CD4-positive, alpha-beta T cell treated with Interleukin-17A for 4 hours (primary cell): ENCODE data around the gene ABHD8.
"Not testable (repeated sequence)": the region's sequence is repeated elsewhere in the genome, so short reads cannot be mapped to it uniquely, and the experiment has no call there.

Source experiments
- DNase-seq: peaks from one replicate; pipeline ENCODE4 v3.0.0-alpha.2; 2020; ENCODE audit warnings: mixed read lengths

ABHD8 gene

DNA sequence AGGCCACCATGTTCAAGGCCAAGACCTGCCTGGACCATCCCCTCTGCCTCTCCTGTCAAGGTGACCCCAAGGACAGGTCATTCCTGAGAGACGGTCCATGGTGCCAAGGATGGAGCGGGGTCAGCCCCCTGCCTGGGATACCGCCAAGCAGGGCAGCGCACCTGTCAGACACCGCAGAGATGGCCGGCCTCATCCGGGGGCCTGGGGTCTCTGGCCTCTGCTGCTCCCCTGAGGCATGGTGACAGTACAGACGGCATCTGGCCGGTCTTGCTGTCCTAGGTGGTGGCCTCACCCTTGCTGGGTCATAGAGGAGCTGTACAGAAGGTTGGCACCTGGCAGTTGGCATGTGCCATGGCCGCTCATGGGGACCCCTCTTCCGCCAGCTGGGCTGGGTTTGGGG is 17.2 kb upstream of the ABHD8 start:
- no peak for DNase-seq

DNA sequence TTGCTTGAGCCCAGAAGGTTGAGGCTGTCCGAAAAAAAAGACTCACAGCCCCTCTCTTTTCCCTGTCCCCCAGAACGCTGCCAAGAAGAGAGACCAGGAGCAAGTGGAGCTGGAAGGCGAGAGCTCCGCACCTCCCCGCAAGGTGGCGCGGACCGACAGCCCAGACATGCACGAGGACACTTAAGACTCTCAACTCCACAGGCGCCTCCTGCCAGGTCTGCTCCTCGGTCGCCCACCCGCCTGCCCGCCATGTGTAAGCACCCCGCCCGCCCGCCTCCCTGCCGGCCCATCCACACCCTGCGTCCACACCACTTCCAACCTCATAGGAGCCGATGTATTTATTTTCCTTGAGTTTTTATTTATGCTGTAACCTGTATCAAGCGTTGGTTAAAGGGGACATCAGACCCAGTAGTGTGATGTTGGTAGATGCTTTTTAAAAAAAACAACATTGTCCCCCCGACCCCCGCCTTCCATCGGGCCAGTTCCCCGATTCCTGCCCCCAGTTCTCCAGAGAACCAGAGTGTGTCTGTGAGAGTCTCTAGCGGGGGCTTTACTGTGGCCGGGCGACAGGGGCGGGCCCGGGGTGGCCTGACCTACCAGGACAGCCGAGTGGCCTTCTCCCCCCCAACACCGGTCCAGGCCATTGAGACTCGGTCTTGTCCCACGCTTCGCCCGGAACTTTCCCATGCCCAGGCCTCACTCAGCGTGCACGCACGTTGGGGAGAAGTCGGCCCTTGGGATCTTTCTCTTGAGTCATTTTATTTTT is 16.4 kb upstream of the ABHD8 start:
- no peak for DNase-seq

DNA sequence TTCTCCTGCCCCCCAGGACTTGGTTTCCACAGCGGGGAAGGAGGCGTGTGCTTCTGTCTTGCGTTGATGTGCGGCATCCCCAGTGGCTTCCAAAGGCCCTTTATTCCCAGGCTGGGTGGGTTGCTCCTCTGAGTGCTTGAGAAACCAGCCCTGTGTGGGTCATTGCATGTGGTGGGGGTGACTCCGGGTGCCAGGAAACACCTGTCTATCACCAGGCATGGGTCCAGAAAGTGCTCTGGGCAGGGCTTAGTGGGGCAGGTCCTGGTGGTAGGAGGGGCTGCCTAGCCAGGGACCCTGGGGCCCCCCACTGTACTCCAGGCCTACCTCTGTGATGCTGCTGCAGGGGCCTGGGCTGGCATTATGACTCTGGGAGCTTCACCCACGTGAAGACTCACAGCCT is 15.7 kb upstream of the ABHD8 start:
- DNase-seq: no peak

DNA sequence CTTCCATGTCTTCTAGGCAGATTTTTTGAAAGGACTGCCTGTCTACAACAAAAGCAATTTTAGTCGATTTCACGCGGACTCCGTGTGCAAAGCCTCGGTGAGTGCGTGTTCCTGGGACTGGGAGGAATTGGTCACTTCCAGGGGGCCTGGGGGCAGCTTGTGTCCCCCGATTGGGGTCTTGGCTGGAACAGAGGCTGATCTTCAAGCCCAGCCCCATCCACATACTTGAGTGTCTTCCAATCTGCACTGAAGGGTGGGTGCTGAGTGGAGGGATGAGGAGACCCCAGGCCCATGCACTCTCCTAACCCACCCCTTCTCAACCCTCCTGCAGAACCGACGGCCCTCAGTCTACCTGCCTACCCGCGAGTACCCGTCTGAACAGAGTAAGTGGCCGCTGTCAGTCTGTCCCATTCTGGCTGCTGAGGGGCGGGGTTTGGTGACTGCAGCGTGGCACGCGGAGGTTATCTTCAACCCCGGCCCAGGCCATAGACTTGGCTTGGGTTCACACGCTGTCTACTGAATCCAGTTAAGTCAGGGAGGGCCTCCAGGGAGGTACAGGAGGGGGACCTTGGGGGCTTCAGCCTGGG is 10.9 kb upstream of the ABHD8 start:
- no peak for DNase-seq

DNA sequence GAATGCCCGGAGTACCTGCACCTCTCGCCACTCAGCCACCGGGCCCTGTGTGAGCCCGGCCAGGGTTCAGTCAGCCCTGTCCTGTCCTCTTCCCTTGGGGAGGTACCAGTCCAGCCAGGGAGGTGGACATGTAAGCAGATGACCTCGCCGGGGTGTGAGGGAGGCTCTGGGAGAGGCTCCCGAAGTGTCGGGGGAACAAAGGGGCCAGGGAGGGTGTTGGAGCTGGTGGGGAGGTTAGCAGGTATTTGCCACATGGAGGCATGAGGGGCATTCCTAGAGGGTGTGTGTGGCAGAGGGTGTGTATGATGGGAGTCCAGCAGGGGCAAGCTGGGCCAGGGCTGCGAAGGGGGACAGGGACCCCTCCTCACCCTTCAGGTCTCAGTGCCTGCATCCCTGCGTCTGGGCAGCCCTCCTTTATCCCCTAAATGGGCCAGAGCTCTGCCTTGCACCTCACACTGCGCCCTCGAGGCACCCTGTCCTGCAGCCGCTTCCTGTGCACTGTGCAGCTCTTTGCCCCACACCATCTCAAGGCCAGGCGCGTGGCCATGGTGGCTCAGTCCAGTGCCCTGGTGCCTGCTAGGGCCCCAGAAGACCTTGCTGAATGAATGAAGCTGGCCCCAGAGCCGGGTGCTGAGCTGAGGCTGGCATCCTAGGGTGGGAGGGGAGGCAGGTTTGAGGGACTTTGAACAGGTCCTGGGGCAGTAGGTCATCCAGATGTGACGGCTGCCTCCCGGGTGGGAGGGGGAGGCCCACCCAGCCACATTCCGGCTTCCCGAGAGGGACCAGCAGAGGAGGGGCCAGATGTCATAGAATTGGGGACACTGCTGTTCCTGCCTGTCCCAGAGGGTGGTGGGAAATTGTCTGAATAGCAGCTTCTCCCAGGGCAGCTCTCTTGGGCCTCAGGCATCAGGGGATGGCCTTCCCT is 9.2 kb upstream of the ABHD8 start:
- no peak for DNase-seq

DNA sequence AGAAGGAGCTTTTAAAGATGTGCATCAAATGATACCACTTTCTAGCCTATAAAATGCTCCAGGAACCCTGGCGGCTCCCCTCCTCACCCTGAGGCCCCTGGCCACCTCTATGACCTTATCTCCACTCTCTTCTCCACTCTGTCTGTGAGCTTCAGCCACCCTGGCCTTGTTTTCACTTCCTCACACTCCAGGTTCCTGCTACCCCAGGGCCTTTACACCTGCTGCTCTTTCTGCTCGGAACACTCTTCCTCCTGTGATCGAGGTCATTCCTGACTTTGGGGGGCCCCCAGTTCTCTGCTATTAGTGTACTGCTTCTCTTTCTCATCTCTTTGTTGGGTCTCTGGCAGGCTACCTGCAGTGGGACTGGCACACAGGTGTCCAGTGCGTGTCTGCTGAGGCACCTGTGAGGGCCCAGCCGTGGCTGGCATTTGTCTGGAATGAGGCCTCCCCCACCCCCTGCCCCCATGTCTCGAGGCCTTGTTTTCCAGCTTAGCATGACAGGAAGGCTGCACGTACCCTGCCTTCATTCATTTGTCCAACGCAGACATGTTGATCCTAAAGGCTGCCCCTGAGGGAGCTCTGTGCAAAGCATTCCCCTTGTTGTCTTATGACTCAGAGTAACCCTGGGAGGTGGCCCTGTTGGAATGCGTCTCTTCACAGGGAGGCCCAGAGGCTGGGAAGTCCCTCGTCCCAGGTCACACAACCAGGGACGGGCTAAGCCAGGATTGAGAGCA is 8.4 kb upstream of the ABHD8 start:
- DNase-seq: no peak

DNA sequence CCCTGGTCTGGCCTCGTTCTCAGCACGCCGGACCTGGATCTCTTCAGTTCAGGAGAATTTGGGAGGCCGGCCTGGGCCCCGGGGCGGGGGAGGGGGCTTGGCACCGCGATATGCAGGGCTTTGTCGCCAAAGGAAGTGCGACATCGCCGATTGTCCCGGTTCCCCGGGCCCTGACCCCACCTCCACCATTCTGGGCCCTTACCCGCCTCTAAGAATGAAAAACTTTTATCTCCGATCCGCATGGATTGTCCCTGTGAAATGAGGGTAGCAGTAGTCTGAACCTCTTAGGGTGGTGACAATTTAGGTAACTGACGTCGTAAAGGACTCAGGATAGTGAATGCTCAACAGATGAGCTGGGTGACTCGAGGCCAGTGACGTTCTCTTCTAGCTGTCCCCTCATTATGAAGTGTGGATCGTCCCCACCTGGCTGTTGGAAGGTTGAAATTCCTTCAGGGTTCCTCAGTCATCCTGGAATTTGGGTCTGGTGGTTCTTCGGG is 6.8 kb upstream of the ABHD8 start:
- no peak for DNase-seq

DNA sequence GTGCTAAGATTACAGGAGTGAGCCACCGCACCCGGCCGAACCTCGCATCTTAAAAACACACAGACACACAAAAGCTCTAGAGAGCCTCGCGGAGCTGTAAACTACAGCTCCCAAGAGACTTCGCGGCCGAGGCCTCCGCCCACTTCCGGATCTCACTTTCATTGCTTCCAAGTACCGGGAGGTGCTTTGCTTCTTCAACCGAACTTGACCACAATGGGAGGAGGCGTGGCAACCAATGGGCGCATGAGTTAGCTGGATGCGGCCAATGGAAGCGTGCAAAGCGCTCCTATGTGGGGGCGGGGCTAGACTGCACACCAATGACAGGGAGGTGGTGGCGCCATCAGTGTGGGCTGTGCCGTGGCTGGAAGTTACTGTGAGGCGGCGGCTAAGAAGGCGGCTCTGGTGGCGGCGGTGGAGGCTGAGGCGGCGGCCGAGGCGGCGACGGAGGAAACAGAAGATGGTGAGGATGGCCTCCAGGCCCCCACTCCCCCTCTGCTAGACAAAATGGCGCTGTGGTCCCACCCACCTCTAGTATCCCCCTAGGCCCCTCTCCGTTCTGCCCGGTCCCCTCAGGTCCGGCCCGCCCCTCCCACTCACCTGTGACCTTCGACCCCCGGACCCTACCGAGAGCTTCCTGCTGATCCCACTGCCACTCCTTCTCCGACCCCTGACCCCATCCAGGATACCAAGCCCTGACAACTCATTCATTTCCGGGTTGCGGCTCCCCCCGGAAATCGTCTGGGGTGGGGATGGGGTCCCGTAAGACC is 6.2 kb upstream of the ABHD8 start, which contains the start of gene DDA1:
Gene DDA1, plus strand, starts transcription at position 366 of the 767 bp plus-strand sequence. Its CDS starts 92 bp downstream, at position 458.
- peak; percentile 99 for DNase-seq

DNA sequence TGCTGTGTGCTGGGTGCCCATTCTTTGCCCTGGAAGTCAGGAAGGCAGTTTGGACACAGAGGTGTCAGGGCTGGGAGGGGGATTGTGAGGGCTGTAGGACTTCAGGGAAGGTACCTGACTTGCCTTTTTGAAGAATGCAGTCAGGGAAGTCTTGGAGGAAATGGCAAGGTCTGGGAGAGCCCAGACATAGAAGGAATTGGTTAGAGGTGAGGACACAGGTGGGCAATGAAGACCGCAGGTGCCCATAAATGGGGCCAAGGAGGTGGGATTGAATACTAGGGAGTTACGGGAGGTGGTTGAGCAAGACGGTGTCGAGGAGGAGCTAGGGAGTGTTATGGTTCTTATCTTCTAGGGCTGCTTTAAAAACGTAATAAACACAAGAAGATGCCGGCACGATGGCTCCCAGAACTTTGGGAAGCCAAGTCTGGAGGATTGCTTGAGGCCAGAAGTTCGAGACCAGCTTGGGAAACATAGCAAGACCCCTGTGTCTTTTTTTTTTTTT is 4.7 kb upstream of the ABHD8 start:
- DNase-seq: no peak

DNA sequence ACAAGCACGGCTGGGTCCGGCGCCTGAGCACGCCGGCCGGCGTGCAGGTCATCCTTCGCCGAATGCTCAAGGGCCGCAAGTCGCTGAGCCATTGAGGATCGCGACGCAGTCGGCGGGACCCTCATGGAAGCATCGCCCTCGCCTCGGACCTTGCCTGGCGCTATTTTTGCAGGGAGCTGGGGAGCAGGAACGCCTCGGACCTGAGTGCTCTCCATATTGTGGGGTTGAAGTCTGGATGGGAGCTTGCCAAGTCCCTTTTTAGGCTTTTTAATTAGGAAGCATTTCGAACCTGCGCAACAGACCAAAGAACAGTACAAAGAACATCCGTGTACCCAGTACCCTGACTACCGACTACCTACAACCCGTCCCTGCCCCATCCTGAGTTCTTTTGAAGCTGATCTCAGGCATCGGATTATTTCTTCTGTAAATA is 3.1 kb upstream of the ABHD8 start:
- no peak for DNase-seq

DNA sequence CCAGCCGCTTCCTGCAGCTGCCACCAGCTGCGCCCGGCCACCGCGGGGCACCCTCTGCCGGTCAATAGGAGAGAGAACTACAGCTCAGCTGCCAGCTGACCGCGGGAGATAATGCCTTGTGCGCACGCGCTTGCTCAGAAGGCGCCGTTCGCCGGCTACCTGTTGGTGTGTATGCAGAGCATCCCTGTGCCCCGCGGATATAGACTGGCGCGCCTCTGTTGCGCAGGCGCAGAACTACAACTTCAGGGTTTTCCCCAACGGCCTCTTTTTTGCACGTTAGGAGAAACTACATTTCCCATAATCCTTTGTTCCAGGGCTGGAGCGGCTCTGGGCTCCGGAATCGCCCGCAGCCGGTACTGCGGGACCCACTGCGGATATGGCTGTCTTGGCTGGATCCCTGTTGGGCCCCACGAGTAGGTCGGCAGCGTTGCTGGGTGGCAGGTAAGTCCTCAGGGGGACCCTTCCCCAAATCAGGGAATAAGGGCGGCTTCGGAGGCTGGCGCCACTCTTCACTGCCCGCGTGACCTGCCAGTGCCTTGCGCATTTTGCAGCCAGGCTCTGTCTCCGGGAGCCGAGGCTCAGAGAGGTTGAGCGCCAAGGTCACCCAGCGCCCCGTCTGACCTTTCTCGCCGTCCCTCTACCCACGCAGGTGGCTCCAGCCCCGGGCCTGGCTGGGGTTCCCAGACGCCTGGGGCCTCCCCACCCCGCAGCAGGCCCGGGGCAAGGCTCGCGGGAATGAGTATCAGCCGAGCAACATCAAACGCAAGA is 2.5 kb upstream of the ABHD8 start, which contains the start of gene MRPL34:
Gene MRPL34, plus strand, starts transcription at position 356 of the 768 bp plus-strand sequence. Its CDS starts 21 bp downstream, at position 377.
- peak; percentile 96 for DNase-seq

DNA sequence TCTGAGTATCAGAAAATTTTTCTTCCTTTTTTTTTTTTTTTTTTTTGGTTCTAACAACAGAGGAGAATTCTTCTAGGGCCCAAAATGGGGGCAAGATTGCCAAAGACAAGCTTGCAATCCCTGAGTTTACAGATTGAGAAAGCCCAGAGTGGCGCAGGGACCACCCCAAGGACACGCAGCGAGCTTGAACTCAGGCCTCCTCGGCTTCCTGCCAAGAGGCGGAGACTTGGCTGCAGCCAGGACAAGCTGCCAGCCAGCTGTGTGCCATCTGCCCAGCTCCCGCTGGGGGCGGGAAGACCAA is 1.9 kb upstream of the ABHD8 start:
- DNase-seq: no peak

DNA sequence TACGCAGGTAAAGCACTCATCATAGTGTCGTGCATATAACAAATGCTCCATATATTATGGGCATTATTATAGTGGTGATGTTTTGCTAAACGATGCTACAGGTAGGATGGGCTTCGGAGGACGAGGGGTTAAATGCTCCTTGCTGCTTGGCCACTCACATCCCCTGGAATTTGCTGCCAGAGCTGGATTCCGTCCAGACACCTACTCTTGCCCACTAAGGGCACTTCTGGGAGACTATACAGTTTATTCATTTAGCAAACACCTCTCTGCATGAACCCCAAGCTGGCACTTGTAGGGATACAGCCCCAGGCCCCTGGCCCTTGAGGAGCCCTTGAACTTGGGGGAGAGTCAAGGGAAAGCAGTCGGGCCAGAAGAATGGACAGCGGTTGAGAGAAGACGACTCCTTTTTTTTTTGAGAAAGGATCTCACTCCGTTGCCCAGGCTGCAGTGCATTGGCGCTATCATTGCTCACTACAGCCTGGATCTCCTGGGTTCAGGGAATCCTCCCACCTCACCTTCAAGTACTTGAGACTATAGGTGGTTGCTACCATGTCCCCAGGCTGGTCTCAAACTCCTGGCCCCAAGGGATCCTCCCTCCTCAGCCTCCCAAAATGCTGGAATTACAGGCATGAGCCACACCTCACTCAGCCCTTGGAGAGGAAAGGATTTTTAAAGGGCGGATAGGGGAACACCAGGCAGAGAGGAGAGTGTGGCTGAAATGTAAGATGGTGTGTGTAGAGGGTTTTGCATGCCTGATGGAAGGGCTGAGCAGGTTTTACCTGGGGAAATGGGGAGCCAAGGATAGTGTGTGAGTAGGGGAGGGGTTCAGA is 1.4 kb upstream of the ABHD8 start:
- DNase-seq: no peak

DNA sequence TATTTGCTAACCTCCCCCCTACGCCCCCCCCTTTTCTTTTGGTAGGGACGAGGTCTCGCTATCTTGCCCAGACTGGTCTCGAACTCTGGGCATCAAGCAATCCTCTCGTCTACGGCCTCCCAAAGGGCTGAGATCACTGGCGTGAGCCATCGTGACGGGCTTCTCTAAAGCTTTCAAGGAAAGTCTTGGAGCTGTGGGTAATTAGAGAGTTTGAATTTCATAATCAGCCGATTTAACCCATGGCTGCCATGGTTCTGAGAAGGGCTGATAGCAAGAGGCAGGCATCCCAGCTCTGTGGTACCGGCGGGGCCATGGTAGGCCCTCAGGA is 679 bp upstream of the ABHD8 start:
- no peak for DNase-seq

DNA sequence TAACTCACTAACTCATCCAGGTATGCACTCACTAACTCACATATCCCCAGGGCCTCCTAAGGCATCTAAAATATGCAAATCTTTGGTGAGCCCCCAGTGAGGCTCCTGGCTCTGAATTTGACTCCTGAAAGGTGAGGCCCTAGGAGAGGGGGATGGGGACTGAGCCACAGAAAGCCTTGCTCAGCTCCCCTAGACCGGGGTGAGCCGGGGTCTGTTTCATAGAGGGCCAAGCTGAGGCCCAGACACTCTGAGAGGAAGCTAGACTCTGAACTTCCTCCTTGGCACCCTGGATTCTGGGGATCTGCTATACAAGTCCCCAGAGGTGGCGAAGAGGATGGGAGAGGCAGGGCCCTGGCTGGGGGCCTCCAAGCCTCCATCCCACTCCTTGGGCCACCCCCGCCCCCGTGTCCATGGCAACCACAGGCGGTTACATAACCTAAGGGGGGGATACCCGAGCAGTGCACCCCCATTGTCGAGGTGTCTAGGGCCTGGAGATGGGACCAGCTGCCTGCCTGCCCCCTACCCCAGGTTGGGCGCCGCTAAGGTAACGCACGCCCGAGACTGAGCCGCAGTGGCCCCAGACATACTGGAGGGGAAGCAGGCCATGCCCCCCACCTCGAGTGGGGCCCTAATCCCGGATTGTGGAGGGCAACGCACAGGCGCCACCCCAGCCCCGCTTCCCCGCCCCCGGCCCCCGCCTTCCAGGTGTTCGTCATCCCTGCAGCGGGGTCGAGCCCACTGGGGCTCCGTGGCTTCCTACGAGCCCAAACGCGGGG is 646 bp downstream of the ABHD8 start:
- DNase-seq: peak; percentile 59

DNA sequence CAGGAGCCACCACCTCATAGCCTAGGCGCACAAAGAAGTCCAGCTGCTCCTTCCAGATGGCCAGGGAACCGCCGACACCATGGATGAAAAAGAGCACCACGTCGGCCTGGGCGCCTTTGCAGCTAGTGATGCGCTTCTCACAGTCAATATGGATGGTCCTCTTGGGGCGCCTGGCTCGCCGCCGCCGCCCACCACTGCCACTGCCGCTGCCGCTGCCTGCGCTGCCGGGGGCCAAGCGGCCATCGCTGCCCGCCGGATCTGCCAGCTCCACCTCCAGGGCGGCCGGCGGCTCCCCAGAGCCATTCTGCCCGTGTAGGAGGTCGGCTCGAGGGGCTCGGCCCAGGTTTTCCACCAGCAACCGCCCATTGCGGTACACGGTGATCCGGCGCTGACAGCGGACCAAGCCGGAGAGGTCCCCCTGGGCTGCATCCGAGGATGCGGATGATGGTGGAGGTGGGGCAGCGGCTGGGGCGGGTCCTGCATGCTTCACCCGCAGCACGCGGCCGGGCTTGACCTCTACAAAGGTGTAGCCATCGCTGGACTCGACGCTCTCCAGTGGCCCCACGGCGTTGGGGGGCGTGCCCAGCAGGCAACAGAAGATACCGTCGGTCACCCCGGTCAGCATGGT is 2.1 kb downstream of the ABHD8 start:
- no peak for DNase-seq

DNA sequence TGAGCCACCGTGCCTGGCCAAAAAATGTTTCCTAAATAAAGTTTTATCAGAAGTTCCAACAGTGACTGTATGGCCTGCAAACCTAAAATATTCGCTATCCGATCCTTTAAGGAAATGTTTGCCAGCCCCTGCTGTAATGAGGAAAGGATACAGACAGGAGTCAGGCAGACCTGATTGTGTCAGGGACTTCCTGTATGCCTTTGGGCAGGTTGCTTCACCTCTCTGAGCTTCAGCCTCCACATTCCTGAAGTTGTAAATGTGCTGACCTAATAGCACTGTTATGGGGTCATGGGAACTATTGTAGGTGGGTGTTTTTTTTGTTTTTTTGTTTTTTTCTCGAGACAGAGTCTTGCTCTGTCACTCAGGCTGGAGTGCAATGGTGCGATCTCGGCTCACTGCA is 6.2 kb downstream of the ABHD8 start:
- no peak for DNase-seq

DNA sequence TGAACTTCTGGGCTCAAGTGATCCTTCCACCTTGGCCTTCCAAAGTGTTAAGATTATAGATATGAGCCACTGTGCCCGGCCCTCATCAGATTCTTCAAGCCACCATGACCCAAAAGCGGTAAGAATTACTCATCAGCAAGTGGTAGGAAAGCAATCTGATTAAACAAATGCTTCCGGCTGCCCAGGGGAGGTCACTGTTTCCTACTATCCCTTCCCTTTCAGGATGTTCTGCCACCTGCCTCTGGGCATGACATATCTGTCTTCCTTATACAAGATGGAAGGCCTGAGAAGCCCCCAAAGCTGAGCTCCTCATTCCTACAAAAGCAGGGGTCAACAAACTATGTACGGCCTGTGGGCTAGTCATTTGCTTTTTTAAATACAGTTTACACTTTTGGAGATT is 7.0 kb downstream of the ABHD8 start:
- DNase-seq: no peak

DNA sequence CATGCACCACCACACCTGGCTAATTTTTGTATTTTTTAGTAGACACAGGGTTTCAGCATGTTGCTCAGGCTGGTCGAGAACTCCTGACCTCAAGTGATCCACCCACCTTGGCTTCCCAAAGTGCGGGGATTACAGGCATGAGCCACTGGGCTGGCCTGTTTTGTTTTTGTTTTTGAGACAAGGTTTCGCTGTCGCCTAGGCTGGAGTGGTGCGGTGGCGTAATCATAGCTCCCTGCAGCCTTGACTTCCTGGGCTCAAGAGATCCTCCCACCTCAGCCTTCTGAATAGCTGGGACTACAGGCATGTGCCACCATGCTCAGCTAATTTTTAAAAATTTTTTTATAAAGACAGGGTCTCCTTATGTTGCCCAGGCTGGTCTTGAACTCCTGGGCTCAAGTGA is 7.7 kb downstream of the ABHD8 start:
- DNase-seq: not testable (repeated sequence)
